HepG2 (cell line): ENCODE results near the gene FCHO1. TPM values are rescaled to one million over a fixed set of nuclear protein-coding genes. Genes with fewer than 3 reads are reported as not detected.

ENCODE experiments used
- AKAP8 ChIP-seq: sonication (generic); formaldehyde crosslinking; IDR thresholded peaks from 2 replicates; pipeline ENCODE4 v1.5.1; 2020; ENCODE audit warnings: mild to moderate bottlenecking, missing genetic modification reagents
- CBX1 ChIP-seq: IDR thresholded peaks from one replicate; pipeline ENCODE4 v1.6.1; 2016; ENCODE audit warnings: antibody characterized with exemption, low read depth
- HNF4G ChIP-seq, 2 experiments: sonication (generic) in 1 of 2; formaldehyde crosslinking in 1 of 2; IDR thresholded peaks; 2 replicates each; pipeline versions ENCODE4 v1.4.0 to v1.6.1; 2011 to 2020; ENCODE audit warnings: borderline replicate concordance in 2 of 2, low read depth in 2 of 2, mild to moderate bottlenecking in 2 of 2, low read length in 1 of 2, missing genetic modification reagents in 1 of 2, moderate library complexity in 1 of 2
- KLF6 ChIP-seq: IDR thresholded peaks from 2 replicates; pipeline ENCODE4 v1.8.0; 2016; ENCODE audit warnings: missing biosample characterization, missing genetic modification reagents
- MYC ChIP-seq: sonication (generic); formaldehyde crosslinking; IDR thresholded peaks from 2 replicates; pipeline ENCODE4 v1.9.0; 2021; ENCODE audit warnings: missing genetic modification reagents, borderline replicate concordance
- RNF2 ChIP-seq: fragments of 450-650 bp; conservative IDR thresholded peaks from 2 replicates; pipeline ENCODE4 v1.6.1; 2016; ENCODE audit warnings: low read depth
- SMC3 ChIP-seq: IDR thresholded peaks from 2 replicates; pipeline ENCODE4 v1.6.1; 2011; ENCODE audit warnings: low read length, improper control_type of control experiment
- ZBTB20 ChIP-seq: sonication (generic); formaldehyde crosslinking; IDR thresholded peaks from 2 replicates; pipeline ENCODE4 v1.8.1; 2023; ENCODE audit warnings: missing genetic modification reagents, low read depth, mild to moderate bottlenecking, borderline replicate concordance
- ZNF142 ChIP-seq: sonication (generic); formaldehyde crosslinking; IDR thresholded peaks from 2 replicates; pipeline ENCODE4 v1.4.0; 2020; ENCODE audit warnings: missing genetic modification reagents
- ZNF230 ChIP-seq: sonication (generic); formaldehyde crosslinking; IDR thresholded peaks from 2 replicates; pipeline ENCODE4 v1.4.0; 2020; ENCODE audit warnings: mild to moderate bottlenecking, missing genetic modification reagents
- ZNF556 ChIP-seq: sonication (generic); formaldehyde crosslinking; IDR thresholded peaks from 2 replicates; pipeline ENCODE4 v1.4.0; 2020; ENCODE audit warnings: mild to moderate bottlenecking, missing genetic modification reagents, borderline replicate concordance
- polyA plus RNA-seq, 8 experiments: library from polyadenylated mRNA; depleted of rRNA in 3 of 8; stranded (reverse) in 7 of 8; unstranded in 1 of 8; fragments of >200 nt; fragmentation: Illumina TruSeq in 4 of 8; extraction: Trizol in 4 of 8; gene quantifications; 2 replicates each; pipeline versions ENCODE4 v1.2.1 to v1.2.3, GENCODE V29; 2011 to 2016; ENCODE audit warnings: low read depth in 4 of 8, missing spikeins in 1 of 8, mixed read lengths in 1 of 8; ENCODE audit not compliant: insufficient read depth in 1 of 8
- total RNA-seq, 5 experiments: library from RNA; depleted of rRNA; stranded (reverse); fragments of >200 nt; fragmentation: Illumina TruSeq; extraction: Trizol; gene quantifications; 2 replicates each; pipeline ENCODE4 v1.2.3, GENCODE V29; 2016; ENCODE audit warnings: low read depth in 1 of 5
- TF ChIP-seq, protein P1 (sequence below): sonication (generic); formaldehyde crosslinking; IDR thresholded peaks from 2 replicates; pipeline ENCODE4 v1.4.0; 2020; ENCODE audit warnings: missing genetic modification reagents, mild to moderate bottlenecking, borderline replicate concordance

Gene FCHO1
- total and polyA plus RNA-seq, 2 of the 13 experiments (the other 11 are each of a cell fraction or from before 2014, with no cell fraction given): 1.3 to 3.1 TPM

DNA sequence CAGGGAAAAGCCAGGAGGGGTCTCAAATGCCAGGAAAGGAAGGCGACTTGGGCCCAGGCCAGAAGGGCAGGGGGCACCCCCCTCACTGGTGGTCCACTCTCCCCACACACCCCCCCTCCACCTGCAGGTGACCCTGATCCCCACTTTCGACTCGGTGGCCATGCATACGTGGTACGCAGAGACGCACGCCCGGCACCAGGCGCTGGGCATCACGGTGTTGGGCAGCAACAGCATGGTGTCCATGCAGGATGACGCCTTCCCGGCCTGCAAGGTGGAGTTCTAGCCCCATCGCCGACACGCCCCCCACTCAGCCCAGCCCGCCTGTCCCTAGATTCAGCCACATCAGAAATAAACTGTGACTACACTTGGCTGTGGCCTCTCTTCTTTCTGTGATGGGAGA is 17.1 kb upstream of the FCHO1 start (continued):
- no peak for TF ChIP-seq ZNF142 (CRISPR knock-in tag)
- TF ChIP-seq ZBTB20 (CRISPR knock-in tag): no peak
- TF ChIP-seq MYC: no peak
- TF ChIP-seq HNF4G (IDR thresholded peaks at IDR 0.05; ENCODE audit: borderline replicate concordance, low read depth, low read length): no peak
- TF ChIP-seq HNF4G (CRISPR knock-in tag; IDR thresholded peaks at IDR 0.05; ENCODE audit: borderline replicate concordance, low read depth): no peak
- TF ChIP-seq ZNF556: no peak
- TF ChIP-seq, protein P1, sequence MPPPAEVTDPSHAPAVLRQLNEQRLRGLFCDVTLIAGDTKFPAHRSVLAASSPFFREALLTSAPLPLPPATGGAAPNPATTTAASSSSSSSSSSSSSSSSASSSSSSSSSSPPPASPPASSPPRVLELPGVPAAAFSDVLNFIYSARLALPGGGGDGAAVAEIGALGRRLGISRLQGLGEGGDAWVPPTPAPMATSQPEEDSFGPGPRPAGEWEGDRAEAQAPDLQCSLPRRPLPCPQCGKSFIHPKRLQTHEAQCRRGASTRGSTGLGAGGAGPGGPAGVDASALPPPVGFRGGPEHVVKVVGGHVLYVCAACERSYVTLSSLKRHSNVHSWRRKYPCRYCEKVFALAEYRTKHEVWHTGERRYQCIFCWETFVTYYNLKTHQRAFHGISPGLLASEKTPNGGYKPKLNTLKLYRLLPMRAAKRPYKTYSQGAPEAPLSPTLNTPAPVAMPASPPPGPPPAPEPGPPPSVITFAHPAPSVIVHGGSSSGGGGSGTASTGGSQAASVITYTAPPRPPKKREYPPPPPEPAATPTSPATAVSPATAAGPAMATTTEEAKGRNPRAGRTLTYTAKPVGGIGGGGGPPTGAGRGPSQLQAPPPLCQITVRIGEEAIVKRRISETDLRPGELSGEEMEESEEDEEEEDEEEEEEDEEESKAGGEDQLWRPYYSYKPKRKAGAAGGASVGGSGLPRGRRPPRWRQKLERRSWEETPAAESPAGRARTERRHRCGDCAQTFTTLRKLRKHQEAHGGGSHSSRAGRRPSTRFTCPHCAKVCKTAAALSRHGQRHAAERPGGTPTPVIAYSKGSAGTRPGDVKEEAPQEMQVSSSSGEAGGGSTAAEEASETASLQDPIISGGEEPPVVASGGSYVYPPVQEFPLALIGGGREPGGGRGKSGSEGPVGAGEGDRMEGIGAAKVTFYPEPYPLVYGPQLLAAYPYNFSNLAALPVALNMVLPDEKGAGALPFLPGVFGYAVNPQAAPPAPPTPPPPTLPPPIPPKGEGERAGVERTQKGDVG (CRISPR knock-in tag): no peak
- no peak for TF ChIP-seq CBX1
- TF ChIP-seq ZNF230 (CRISPR knock-in tag): no peak
- no peak for TF ChIP-seq RNF2
- TF ChIP-seq AKAP8: no peak
- TF ChIP-seq KLF6 (CRISPR knock-in tag): no peak
- no peak for TF ChIP-seq SMC3
